Measurements from ENCODE around the gene USH2A. TPM values are rescaled to one million over a fixed set of nuclear protein-coding genes. Genes with fewer than 3 reads are reported as not detected.

Gene USH2A
- total RNA-seq, 2 experiments from 2014 or later: not detected

GRCh38 chr1:215835951-215836350, 587.3 kb downstream of the USH2A start:
- ChIA-PET CTCF (no interaction called here), POLR2A (no interaction called here)
- H3K36me3 Mint-ChIP-seq: no peaks in the 10 kb centered on the region
- no peak overlapping the region for H3K27ac Mint-ChIP-seq
- no peak overlapping the region for H3K4me3 Mint-ChIP-seq
- intact Hi-C loops (cut with micrococcal nuclease): no loop called here
- H3K27me3 Mint-ChIP-seq: no peaks in the 10 kb centered on the region
- H3K9me3 Mint-ChIP-seq: peaks cover 20% of the 10 kb centered on the region
- no peak for DNase-seq
- no peaks in the 10 kb centered on the region for H3K4me1 Mint-ChIP-seq (ENCODE audit: low read depth)

- peaks cover 27% of the 10 kb centered on the region for H3K9me3 Mint-ChIP-seq
- H3K4me3 Mint-ChIP-seq: no peak overlapping the region
- intact Hi-C loops (cut with micrococcal nuclease): no loop called here
- H3K27ac Mint-ChIP-seq: no peak overlapping the region
- no peaks in the 10 kb centered on the region for H3K4me1 Mint-ChIP-seq (ENCODE audit: low read depth)
- POLR2A ChIA-PET: no interaction called here
- H3K36me3 Mint-ChIP-seq: no peaks in the 10 kb centered on the region
- no peak for DNase-seq
- CTCF ChIA-PET: no interaction called here
- H3K27me3 Mint-ChIP-seq: no peaks in the 10 kb centered on the region
These were observed 589.1 kb downstream of the USH2A start for GRCh38 chr1:215833941-215834729.

DNA sequence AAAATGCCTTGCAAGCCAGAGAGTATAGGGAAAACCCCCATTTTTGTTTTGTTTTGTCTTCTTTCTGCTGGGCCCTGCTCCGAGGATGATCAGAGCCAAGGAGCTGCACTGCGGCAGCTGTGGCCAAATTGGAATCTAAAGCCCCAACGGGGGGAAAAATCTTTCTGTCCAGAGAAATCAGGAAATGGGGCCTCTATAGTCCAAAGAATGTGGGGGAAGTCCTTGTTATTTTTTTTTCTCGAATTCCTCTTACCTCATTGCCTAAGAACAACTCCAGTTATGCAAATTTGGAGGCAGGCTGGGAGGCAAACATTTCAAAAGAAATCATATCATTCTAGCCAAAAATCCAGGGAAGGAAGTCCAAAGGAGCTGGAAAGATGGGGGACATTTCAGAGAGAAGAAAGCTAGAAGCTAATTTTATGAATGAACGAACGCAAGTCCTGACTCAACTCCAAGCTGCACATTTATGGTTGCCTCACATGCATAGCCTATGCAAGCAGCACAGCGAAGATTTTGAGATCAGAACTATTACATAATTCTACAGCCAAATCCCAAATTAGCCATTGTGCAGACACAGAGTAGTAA, 592.9 kb downstream of the USH2A start:
- no peak for DNase-seq
- Mint-ChIP-seq H3K27me3 (no peaks in the 10 kb centered on the region), H3K36me3 (no peaks in the 10 kb centered on the region), H3K4me3 (no peak overlapping the region), H3K27ac (no peak overlapping the region), H3K4me1 (ENCODE audit: low read depth) (no peaks in the 10 kb centered on the region), H3K9me3 (peaks cover 31% of the 10 kb centered on the region)
- ChIA-PET POLR2A (no interaction called here), CTCF (no interaction called here)
- intact Hi-C loops (cut with micrococcal nuclease): no loop called here

GRCh38 chr1:215825056-215825455, 598.2 kb downstream of the USH2A start:
- no peak for DNase-seq
- Mint-ChIP-seq H3K27ac (no peak overlapping the region), H3K27me3 (no peaks in the 10 kb centered on the region), H3K36me3 (no peaks in the 10 kb centered on the region), H3K9me3 (peaks cover 31% of the 10 kb centered on the region), H3K4me1 (ENCODE audit: low read depth) (no peaks in the 10 kb centered on the region), H3K4me3 (no peak overlapping the region)
- intact Hi-C loops (cut with micrococcal nuclease): no loop called here
- ChIA-PET CTCF (no interaction called here), POLR2A (no interaction called here)

DNA sequence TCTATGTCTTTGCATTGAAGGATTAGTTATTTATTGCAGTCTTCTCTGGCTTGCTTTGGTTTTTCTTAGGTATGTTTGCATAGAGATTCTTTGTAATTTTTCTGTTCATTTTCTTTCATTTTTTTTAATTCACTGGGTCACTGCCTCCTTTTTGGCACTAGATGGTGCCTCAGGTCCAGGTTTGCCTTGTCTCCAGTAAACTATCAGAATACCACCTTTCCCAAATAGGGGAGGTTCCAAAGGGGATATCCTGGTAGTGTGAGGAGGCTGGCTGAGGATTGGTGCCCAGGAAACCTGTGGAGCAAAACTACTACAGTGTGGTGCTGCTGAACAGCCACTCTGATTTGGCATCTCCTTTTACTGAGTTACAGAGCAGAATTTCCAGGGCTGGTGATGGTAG, 599.0 kb downstream of the USH2A start:
- no peak overlapping the region for H3K4me3 Mint-ChIP-seq
- H3K9me3 Mint-ChIP-seq: peaks cover 27% of the 10 kb centered on the region
- no peak overlapping the region for H3K27ac Mint-ChIP-seq
- intact Hi-C loops (cut with micrococcal nuclease): no loop called here
- H3K4me1 Mint-ChIP-seq (ENCODE audit: low read depth): no peaks in the 10 kb centered on the region
- no peaks in the 10 kb centered on the region for H3K36me3 Mint-ChIP-seq
- CTCF ChIA-PET: no interaction called here
- POLR2A ChIA-PET: no interaction called here
- DNase-seq: no peak
- no peaks in the 10 kb centered on the region for H3K27me3 Mint-ChIP-seq

- no peak for DNase-seq
- intact Hi-C loops (cut with micrococcal nuclease): no loop called here
- no peak overlapping the region for H3K27ac Mint-ChIP-seq
- no peak overlapping the region for H3K4me3 Mint-ChIP-seq
- no peaks in the 10 kb centered on the region for H3K4me1 Mint-ChIP-seq (ENCODE audit: low read depth)
- H3K9me3 Mint-ChIP-seq: peaks cover 13% of the 10 kb centered on the region
- no peaks in the 10 kb centered on the region for H3K36me3 Mint-ChIP-seq
- ChIA-PET POLR2A (no interaction called here), CTCF (no interaction called here)
- H3K27me3 Mint-ChIP-seq: no peaks in the 10 kb centered on the region
These were observed 604.1 kb downstream of the USH2A start for GRCh38 chr1:215819114-215819513.

DNA sequence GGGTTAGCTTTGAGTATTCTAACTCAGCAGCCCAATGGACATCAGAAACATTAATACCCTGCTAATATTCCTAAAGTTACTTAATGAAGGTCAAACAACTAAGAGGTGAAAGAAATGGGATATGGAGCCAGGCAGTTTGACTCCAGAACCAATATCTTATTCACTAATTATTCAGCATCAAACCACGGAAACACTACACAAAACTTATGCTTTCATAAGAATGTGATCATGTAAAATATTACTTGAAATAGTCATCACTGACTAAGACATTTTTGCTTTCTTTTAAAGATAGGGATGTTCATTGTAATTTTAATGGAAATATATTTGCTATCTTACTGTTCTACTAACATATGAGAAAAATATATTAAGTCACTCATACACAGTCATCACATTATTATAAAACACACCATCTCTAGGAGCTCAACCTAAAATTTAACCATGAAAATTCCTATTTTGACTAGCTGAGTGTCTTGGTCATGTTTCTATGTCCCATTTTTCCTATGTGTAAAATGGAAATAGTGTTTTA, 615.3 kb downstream of the USH2A start:
- Mint-ChIP-seq H3K36me3 (no peaks in the 10 kb centered on the region), H3K4me1 (ENCODE audit: low read depth) (no peaks in the 10 kb centered on the region), H3K27ac (no peak overlapping the region), H3K4me3 (no peak overlapping the region), H3K27me3 (no peaks in the 10 kb centered on the region), H3K9me3 (peaks cover 36% of the 10 kb centered on the region)
- intact Hi-C loops (cut with micrococcal nuclease): no loop called here
- POLR2A ChIA-PET: no interaction called here
- CTCF ChIA-PET: no interaction called here
- no peak for DNase-seq

DNA sequence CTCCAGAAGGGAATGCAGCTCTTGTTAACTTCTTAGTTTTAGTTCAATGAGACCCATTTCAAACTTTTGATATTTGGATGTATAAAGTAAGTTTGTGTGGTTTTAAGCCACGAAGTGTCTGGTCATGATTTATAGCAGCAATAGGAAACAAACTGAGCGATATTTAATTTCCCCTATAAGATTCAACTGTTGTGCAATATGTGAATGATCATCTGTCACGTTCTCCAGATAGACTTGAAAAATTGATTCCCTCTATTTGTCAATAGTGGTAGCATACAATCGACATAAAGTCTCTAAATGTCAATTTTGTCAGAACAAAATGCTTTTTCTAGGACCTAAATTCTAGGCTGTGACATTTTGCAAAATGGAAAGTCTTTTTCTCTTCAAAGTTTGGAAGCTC, 616.0 kb downstream of the USH2A start:
- Mint-ChIP-seq H3K4me1 (ENCODE audit: low read depth) (no peaks in the 10 kb centered on the region), H3K4me3 (no peak overlapping the region), H3K36me3 (no peaks in the 10 kb centered on the region), H3K27me3 (no peaks in the 10 kb centered on the region), H3K27ac (no peak overlapping the region), H3K9me3 (peaks cover 33% of the 10 kb centered on the region)
- no peak for DNase-seq
- ChIA-PET POLR2A (no interaction called here), CTCF (no interaction called here)
- intact Hi-C loops (cut with micrococcal nuclease): no loop called here

DNA sequence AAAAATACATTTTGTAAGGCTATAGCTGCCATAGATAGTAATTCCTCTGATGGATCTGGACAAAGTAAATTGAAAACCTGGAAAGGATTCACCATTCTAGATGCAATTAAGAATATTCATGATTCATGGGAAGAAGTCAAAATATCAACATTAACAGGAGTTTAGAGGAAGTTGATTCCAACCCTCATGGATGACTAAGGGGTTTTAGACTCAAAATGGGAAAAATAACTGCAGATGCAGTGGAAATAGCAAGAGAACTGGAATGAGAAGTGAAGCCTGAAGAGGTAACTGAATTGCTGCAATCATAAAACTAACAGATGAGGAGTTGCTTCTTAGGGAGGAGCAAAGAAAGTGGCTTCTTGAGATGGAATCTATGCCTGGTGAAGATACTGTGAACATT, 625.4 kb downstream of the USH2A start:
- intact Hi-C loops (cut with micrococcal nuclease): no loop called here
- Mint-ChIP-seq H3K27me3 (no peaks in the 10 kb centered on the region), H3K4me3 (no peak overlapping the region), H3K36me3 (no peaks in the 10 kb centered on the region), H3K9me3 (peaks cover 12% of the 10 kb centered on the region), H3K27ac (no peak overlapping the region), H3K4me1 (ENCODE audit: low read depth) (no peaks in the 10 kb centered on the region)
- ChIA-PET CTCF (no interaction called here), POLR2A (no interaction called here)
- no peak for DNase-seq

DNA sequence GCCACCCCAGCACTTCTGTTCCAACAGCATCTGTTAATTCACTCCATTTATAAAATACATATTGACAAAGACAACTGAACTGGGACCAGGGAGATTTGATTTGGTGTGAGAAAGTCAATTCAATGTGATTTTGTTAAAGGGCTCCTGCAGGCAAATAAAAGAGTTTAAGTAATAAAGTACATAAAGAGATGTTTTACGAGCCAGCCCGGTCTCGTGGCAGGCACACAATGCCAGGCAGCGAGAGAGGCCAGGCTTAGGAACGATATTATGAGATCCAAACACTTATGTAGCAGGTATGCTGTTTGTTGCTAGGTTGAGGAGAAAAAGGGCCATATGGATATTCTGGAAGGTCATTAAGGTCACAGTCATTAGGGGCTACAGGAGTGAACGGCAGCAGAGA, 629.1 kb downstream of the USH2A start:
- H3K4me3 Mint-ChIP-seq: no peak overlapping the region
- no peaks in the 10 kb centered on the region for H3K4me1 Mint-ChIP-seq (ENCODE audit: low read depth)
- intact Hi-C loops (cut with micrococcal nuclease): no loop called here
- POLR2A ChIA-PET: no interaction called here
- H3K36me3 Mint-ChIP-seq: no peaks in the 10 kb centered on the region
- DNase-seq: no peak
- H3K27me3 Mint-ChIP-seq: no peaks in the 10 kb centered on the region
- CTCF ChIA-PET: no interaction called here
- peaks cover 10% of the 10 kb centered on the region for H3K9me3 Mint-ChIP-seq
- no peak overlapping the region for H3K27ac Mint-ChIP-seq

GRCh38 chr1:215793180-215793579, 630.1 kb downstream of the USH2A start:
- intact Hi-C loops (cut with micrococcal nuclease): no loop called here
- Mint-ChIP-seq H3K27me3 (no peaks in the 10 kb centered on the region), H3K4me1 (ENCODE audit: low read depth) (no peaks in the 10 kb centered on the region), H3K9me3 (peaks cover 7% of the 10 kb centered on the region), H3K4me3 (no peak overlapping the region), H3K27ac (no peak overlapping the region), H3K36me3 (no peaks in the 10 kb centered on the region)
- no peak for DNase-seq
- ChIA-PET POLR2A (interaction anchor here (0.6 kb wide), 1 partner anchor 1978 kb away, joined by 3 read pairs; no protein-coding TSS in a partner anchor), CTCF (no interaction called here)

DNA sequence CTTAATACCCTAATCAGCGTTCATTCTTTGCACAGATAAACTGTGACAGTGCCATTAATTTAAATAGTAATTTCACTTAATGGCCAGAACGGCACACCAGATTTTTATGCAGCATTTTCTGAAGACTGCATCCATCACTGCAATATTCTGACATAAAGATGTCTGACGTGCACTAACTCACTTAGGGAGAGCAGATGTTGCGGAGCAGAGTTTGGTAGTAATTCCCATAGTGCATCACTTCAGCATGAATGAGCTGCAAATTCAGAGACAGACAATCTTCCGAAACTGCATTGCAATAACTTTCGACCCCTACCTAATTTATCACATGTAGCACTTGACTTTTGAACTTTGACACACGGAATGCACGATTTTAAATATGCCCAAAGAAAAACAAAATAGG, 630.8 kb downstream of the USH2A start:
- POLR2A ChIA-PET: no interaction called here
- H3K27me3 Mint-ChIP-seq: no peaks in the 10 kb centered on the region

GRCh38 chr1:215789981-215790380, 633.3 kb downstream of the USH2A start:
- no peak overlapping the region for H3K27ac Mint-ChIP-seq
- intact Hi-C loops (cut with micrococcal nuclease): no loop called here
- no peaks in the 10 kb centered on the region for H3K36me3 Mint-ChIP-seq
- ChIA-PET POLR2A (no interaction called here), CTCF (no interaction called here)
- H3K4me3 Mint-ChIP-seq: no peak overlapping the region
- H3K27me3 Mint-ChIP-seq: no peaks in the 10 kb centered on the region
- DNase-seq: no peak
- H3K4me1 Mint-ChIP-seq (ENCODE audit: low read depth): no peaks in the 10 kb centered on the region
- H3K9me3 Mint-ChIP-seq: peaks cover 7% of the 10 kb centered on the region

More for the DNA sequence above, 630.8 kb downstream of the USH2A start:
- no peak overlapping the region for H3K27ac Mint-ChIP-seq
- intact Hi-C loops (cut with micrococcal nuclease): no loop called here
- no peaks in the 10 kb centered on the region for H3K36me3 Mint-ChIP-seq
- H3K9me3 Mint-ChIP-seq: peaks cover 7% of the 10 kb centered on the region
- no peak overlapping the region for H3K4me3 Mint-ChIP-seq
- no peaks in the 10 kb centered on the region for H3K4me1 Mint-ChIP-seq (ENCODE audit: low read depth)
- CTCF ChIA-PET: no interaction called here
- no peak for DNase-seq

Measured in activated CD4-positive, alpha-beta memory T cell treated with anti-CD3 and anti-CD28 coated beads for 36 hours (primary cell).